ENCODE data around the gene FBXO15. TPM values are rescaled to one million over a fixed set of nuclear protein-coding genes. Genes with fewer than 3 reads are reported as not detected.

FBXO15 gene
- total and polyA plus RNA-seq, 2 donors (not counting 3 experiments of a cell fraction or from before 2014, with no cell fraction given) = not detected

GRCh38 chr18:74132201-74132600, 15.4 kb downstream of the FBXO15 start:
- H3K4me2 ChIP-seq (ENCODE audit: insufficient read depth, low read length) = no peak overlapping the region
- POLR2A ChIA-PET = no interaction called here
- TF ChIP-seq GATA2 (IDR thresholded peaks at IDR 0.05; ENCODE audit: insufficient read depth, insufficient read length, low read depth, low read length) (no peak), POLR2AphosphoS5 (IDR thresholded peaks at IDR 0.05; ENCODE audit: insufficient read depth, low read depth, low read length) (no peak), FOS (IDR thresholded peaks at IDR 0.05; ENCODE audit: borderline replicate concordance, insufficient read depth, low read length) (no peak), JUN (IDR thresholded peaks at IDR 0.05; ENCODE audit: borderline replicate concordance, insufficient read depth, insufficient read length, low read depth) (no peak), POLR2A (IDR thresholded peaks at IDR 0.05; ENCODE audit: low read depth, low read length) (no peak), EZH2 (IDR thresholded peaks at IDR 0.05; ENCODE audit: borderline replicate concordance, low read depth, low read length, severe bottlenecking) (no peak), MYC (IDR thresholded peaks at IDR 0.05; ENCODE audit: low read depth, low read length) (no peak), MAX (IDR thresholded peaks at IDR 0.05; ENCODE audit: insufficient read depth, insufficient read length) (no peak)
- TF ChIP-seq, protein P1, sequence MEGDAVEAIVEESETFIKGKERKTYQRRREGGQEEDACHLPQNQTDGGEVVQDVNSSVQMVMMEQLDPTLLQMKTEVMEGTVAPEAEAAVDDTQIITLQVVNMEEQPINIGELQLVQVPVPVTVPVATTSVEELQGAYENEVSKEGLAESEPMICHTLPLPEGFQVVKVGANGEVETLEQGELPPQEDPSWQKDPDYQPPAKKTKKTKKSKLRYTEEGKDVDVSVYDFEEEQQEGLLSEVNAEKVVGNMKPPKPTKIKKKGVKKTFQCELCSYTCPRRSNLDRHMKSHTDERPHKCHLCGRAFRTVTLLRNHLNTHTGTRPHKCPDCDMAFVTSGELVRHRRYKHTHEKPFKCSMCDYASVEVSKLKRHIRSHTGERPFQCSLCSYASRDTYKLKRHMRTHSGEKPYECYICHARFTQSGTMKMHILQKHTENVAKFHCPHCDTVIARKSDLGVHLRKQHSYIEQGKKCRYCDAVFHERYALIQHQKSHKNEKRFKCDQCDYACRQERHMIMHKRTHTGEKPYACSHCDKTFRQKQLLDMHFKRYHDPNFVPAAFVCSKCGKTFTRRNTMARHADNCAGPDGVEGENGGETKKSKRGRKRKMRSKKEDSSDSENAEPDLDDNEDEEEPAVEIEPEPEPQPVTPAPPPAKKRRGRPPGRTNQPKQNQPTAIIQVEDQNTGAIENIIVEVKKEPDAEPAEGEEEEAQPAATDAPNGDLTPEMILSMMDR (IDR thresholded peaks at IDR 0.05; ENCODE audit: extremely low read depth in 1 of 2, insufficient read depth in 1 of 2, low read depth in 1 of 2, low read length in 2 of 2) = no peak
- H3K79me2 ChIP-seq (ENCODE audit: control insufficient read depth, insufficient read depth, low read length) = no peaks in the 10 kb centered on the region
- no TSS peak for BruUV-seq (replicated peaks)
- no peaks in the 10 kb centered on the region for H4K20me1 ChIP-seq (replicated peaks; ENCODE audit: control insufficient read depth, extremely low read depth, insufficient read depth, low read length)
- no peak for FAIRE-seq
- H3K4me1 ChIP-seq (ENCODE audit: control insufficient read depth, extremely low read depth, insufficient read depth, low read length) = no peaks in the 10 kb centered on the region
- H3K9me3 ChIP-seq (replicated peaks; ENCODE audit: control insufficient read depth, insufficient read depth, low read length) = no peaks in the 10 kb centered on the region
- no peak overlapping the region for H3K9ac ChIP-seq (replicated peaks; ENCODE audit: extremely low read depth, insufficient read depth, low read length)
- no peak for DNase-seq (ENCODE audit: low read depth, low spot score)
- no peaks in the 10 kb centered on the region for H3K36me3 ChIP-seq (ENCODE audit: control insufficient read depth in 2 of 2, extremely low read depth in 1 of 2, insufficient read depth in 2 of 2, low read length in 2 of 2)
- CTCF ChIA-PET = no interaction called here
- H3K9me1 ChIP-seq (replicated peaks; ENCODE audit: control insufficient read depth, extremely low read depth, insufficient read depth, low read length) = no peaks in the 10 kb centered on the region
- no peaks in the 10 kb centered on the region for H3K27me3 ChIP-seq (ENCODE audit: control insufficient read depth in 2 of 2, insufficient read depth in 2 of 2, low read length in 2 of 2)
- H3K4me3 ChIP-seq (replicated peaks in 1 of 3; ENCODE audit: insufficient read depth in 1 of 3, low read depth in 1 of 3, low read length in 3 of 3) = no peak overlapping the region
- intact Hi-C loops (cut with micrococcal nuclease) = no loop called here
- no peak overlapping the region for H3K27ac ChIP-seq (ENCODE audit: insufficient read depth, low read depth, low read length)
- dilution Hi-C loops (cut with MboI; ENCODE audit: extremely low pct_ligation_motif_present, low sequenced_read_pairs) = no loop called here
- no peak overlapping the region for H2AFZ ChIP-seq (ENCODE audit: low read depth, low read length)
